A673 (cell line): ENCODE data around the gene SMOC2.

ENCODE experiments used
- EZH2 ChIP-seq: fragments of 200-600 bp; sonication (generic); IDR thresholded peaks from 2 replicates; pipeline ENCODE4 v1.6.1; 2017; ENCODE audit warnings: borderline replicate concordance, low read depth, mild to moderate bottlenecking, mixed read lengths, antibody characterized with exemption, low read length; ENCODE audit not compliant: poor library complexity, severe bottlenecking
- TF ChIP-seq, protein P1 (sequence below): fragments of 300-800, 200-600 bp; sonication (generic); conservative IDR thresholded peaks from 2 replicates; pipeline ENCODE4 v1.5.1; 2017; ENCODE audit warnings: low read depth, mild to moderate bottlenecking, antibody characterized with exemption, low read length, moderate library complexity, mixed read lengths

- TF ChIP-seq, protein P1, sequence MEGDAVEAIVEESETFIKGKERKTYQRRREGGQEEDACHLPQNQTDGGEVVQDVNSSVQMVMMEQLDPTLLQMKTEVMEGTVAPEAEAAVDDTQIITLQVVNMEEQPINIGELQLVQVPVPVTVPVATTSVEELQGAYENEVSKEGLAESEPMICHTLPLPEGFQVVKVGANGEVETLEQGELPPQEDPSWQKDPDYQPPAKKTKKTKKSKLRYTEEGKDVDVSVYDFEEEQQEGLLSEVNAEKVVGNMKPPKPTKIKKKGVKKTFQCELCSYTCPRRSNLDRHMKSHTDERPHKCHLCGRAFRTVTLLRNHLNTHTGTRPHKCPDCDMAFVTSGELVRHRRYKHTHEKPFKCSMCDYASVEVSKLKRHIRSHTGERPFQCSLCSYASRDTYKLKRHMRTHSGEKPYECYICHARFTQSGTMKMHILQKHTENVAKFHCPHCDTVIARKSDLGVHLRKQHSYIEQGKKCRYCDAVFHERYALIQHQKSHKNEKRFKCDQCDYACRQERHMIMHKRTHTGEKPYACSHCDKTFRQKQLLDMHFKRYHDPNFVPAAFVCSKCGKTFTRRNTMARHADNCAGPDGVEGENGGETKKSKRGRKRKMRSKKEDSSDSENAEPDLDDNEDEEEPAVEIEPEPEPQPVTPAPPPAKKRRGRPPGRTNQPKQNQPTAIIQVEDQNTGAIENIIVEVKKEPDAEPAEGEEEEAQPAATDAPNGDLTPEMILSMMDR = no peak
- no peak for TF ChIP-seq EZH2
These were observed 28.9 kb downstream of the SMOC2 start for GRCh38 chr6:168469926-168470325.
